ENCODE data around the gene KLHDC7B.

DNA sequence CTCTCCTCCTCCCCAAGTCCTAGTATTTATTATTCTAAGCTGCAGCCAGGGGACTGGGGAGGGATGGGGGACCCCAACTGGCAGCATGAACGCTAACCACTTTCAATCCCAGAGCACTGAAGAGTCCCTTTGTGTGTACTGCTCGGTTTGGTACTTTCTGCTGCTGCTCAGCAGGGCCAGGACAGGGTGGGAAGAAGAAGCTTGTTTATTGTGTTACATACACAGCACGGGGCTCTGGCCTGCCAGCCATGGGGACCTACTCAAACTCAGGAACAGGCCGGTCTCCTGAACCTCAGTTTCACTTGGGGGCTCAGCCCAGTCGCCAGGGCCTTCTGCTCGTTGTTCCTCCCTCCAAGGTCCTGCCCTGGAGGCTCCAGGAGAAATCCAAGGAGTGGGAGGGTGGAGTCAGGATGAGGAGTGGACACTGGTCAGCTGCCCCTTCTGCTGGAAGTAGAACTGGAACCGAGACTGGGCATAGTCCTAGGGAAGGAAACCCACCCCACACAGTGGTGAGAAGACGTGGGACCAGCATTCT lies 33.1 kb downstream of the KLHDC7B start:
- no peak for TF ChIP-seq JUN (CRISPR knock-in tag; IDR thresholded peaks at IDR 0.05)
- TF ChIP-seq TCF7 (CRISPR knock-in tag; IDR thresholded peaks at IDR 0.05; ENCODE audit: low read depth) = no peak
- no peak for TF ChIP-seq FOXK1 (CRISPR knock-in tag; IDR thresholded peaks at IDR 0.05)
- TF ChIP-seq, protein P1, sequence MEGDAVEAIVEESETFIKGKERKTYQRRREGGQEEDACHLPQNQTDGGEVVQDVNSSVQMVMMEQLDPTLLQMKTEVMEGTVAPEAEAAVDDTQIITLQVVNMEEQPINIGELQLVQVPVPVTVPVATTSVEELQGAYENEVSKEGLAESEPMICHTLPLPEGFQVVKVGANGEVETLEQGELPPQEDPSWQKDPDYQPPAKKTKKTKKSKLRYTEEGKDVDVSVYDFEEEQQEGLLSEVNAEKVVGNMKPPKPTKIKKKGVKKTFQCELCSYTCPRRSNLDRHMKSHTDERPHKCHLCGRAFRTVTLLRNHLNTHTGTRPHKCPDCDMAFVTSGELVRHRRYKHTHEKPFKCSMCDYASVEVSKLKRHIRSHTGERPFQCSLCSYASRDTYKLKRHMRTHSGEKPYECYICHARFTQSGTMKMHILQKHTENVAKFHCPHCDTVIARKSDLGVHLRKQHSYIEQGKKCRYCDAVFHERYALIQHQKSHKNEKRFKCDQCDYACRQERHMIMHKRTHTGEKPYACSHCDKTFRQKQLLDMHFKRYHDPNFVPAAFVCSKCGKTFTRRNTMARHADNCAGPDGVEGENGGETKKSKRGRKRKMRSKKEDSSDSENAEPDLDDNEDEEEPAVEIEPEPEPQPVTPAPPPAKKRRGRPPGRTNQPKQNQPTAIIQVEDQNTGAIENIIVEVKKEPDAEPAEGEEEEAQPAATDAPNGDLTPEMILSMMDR (IDR thresholded peaks at IDR 0.05) = no peak
- no peak for TF ChIP-seq NFYB (CRISPR knock-in tag; conservative IDR thresholded peaks at IDR 0.05; ENCODE audit: low read depth)
- TF ChIP-seq, protein P2, sequence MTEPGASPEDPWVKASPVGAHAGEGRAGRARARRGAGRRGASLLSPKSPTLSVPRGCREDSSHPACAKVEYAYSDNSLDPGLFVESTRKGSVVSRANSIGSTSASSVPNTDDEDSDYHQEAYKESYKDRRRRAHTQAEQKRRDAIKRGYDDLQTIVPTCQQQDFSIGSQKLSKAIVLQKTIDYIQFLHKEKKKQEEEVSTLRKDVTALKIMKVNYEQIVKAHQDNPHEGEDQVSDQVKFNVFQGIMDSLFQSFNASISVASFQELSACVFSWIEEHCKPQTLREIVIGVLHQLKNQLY (CRISPR knock-in tag; IDR thresholded peaks at IDR 0.05) = no peak
- TF ChIP-seq SMAD4 (CRISPR knock-in tag; IDR thresholded peaks at IDR 0.05) = no peak
- no peak for TF ChIP-seq CREB1 (CRISPR knock-in tag; IDR thresholded peaks at IDR 0.05)
- no peak for TF ChIP-seq ELF4 (CRISPR knock-in tag; IDR thresholded peaks at IDR 0.05; ENCODE audit: low read depth)
- TF ChIP-seq, protein P3, sequence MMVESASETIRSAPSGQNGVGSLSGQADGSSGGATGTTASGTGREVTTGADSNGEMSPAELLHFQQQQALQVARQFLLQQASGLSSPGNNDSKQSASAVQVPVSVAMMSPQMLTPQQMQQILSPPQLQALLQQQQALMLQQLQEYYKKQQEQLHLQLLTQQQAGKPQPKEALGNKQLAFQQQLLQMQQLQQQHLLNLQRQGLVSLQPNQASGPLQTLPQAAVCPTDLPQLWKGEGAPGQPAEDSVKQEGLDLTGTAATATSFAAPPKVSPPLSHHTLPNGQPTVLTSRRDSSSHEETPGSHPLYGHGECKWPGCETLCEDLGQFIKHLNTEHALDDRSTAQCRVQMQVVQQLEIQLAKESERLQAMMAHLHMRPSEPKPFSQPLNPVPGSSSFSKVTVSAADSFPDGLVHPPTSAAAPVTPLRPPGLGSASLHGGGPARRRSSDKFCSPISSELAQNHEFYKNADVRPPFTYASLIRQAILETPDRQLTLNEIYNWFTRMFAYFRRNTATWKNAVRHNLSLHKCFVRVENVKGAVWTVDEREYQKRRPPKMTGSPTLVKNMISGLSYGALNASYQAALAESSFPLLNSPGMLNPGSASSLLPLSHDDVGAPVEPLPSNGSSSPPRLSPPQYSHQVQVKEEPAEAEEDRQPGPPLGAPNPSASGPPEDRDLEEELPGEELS (CRISPR knock-in tag; IDR thresholded peaks at IDR 0.05) = no peak
- TF ChIP-seq, protein P4, sequence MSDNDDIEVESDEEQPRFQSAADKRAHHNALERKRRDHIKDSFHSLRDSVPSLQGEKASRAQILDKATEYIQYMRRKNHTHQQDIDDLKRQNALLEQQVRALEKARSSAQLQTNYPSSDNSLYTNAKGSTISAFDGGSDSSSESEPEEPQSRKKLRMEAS (CRISPR knock-in tag; IDR thresholded peaks at IDR 0.05) = no peak
- TF ChIP-seq ZNF423 (CRISPR knock-in tag; IDR thresholded peaks at IDR 0.05) = no peak
- TF ChIP-seq, protein P5, sequence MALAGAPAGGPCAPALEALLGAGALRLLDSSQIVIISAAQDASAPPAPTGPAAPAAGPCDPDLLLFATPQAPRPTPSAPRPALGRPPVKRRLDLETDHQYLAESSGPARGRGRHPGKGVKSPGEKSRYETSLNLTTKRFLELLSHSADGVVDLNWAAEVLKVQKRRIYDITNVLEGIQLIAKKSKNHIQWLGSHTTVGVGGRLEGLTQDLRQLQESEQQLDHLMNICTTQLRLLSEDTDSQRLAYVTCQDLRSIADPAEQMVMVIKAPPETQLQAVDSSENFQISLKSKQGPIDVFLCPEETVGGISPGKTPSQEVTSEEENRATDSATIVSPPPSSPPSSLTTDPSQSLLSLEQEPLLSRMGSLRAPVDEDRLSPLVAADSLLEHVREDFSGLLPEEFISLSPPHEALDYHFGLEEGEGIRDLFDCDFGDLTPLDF (CRISPR knock-in tag; IDR thresholded peaks at IDR 0.05) = no peak
- TF ChIP-seq FOXJ3 (CRISPR knock-in tag; IDR thresholded peaks at IDR 0.05; ENCODE audit: borderline replicate concordance) = no peak
